H1 (cell line): ENCODE results near the gene MAGI1. TPM values are rescaled to one million over a fixed set of nuclear protein-coding genes. Genes with fewer than 3 reads are reported as not detected.

Experiments used
- CTCF ChIA-PET: fragments of 300-600 bp; sonication (Branson Sonifier 250); formaldehyde crosslinking; loops from one replicate; lab custom pipeline; 2021; ENCODE audit not compliant: partially characterized antibody; lab: Charles Lee
- POLR2A ChIA-PET: fragments of 300-600 bp; sonication (Branson Sonifier 250); formaldehyde crosslinking; loops from one replicate; lab custom pipeline; 2021; ENCODE audit warnings: inconsistent platforms; ENCODE audit not compliant: partially characterized antibody; lab: Charles Lee
- DNase-seq, 2 experiments: peaks; one replicate each; pipeline versions ENCODE4 v3.0.0 to v3.0.0-alpha.2; 2010 to 2022; ENCODE audit warnings: low spot score in 2 of 2, low read depth in 1 of 2, mixed read lengths in 1 of 2
- FAIRE-seq: peaks from 2 replicates; lab custom pipeline; 2011; peaks lifted over from hg19 to GRCh38; lab: Jason Lieb, UNC
- H2AFZ ChIP-seq: 2 replicates; pipeline ENCODE4 v1.8.1; 2012; ENCODE audit warnings: low read length, inconsistent platforms
- H2AK5ac ChIP-seq: 2 replicates; pipeline ENCODE4 v1.6.1; 2013; ENCODE audit warnings: low read depth, low read length
- H2BK120ac ChIP-seq: replicated peaks from 2 replicates; pipeline ENCODE3; 2013; ENCODE audit warnings: low read depth, low read length, inconsistent platforms
- H2BK12ac ChIP-seq: 2 replicates; pipeline ENCODE4 v1.6.1; 2013; ENCODE audit warnings: low read depth, low read length
- H2BK15ac ChIP-seq: 2 replicates; pipeline ENCODE4 v1.6.1; 2013; ENCODE audit warnings: low read length
- H2BK20ac ChIP-seq: 2 replicates; pipeline ENCODE4 v1.6.1; 2013; ENCODE audit warnings: low read length
- H2BK5ac ChIP-seq: 2 replicates; pipeline ENCODE4 v1.6.1; 2013; ENCODE audit warnings: low read depth, low read length
- H3K14ac ChIP-seq: 2 replicates; pipeline ENCODE4 v1.6.1; 2013; ENCODE audit warnings: inconsistent platforms; ENCODE audit not compliant: insufficient read length
- H3K18ac ChIP-seq: 2 replicates; pipeline ENCODE4 v1.6.1; 2013; ENCODE audit warnings: low read length; ENCODE audit errors: extremely low read depth
- H3K23ac ChIP-seq: 2 replicates; pipeline ENCODE4 v1.6.1; 2013; ENCODE audit warnings: inconsistent platforms; ENCODE audit not compliant: insufficient read length
- H3K23me2 ChIP-seq: 2 replicates; pipeline ENCODE4 v1.6.1; 2013; ENCODE audit warnings: low read depth, low read length
- H3K27ac ChIP-seq: 2 replicates; pipeline ENCODE4 v1.6.1; 2011; ENCODE audit warnings: low read depth, low read length, inconsistent platforms
- H3K27me3 ChIP-seq, 4 experiments: replicated peaks in 1 of 4; 1 replicate in 1 of 4; 2 replicates in 3 of 4; pipeline versions ENCODE4 v1.6.1 to v1.8.1; 2011 to 2013; ENCODE audit warnings: low read length in 3 of 4, mild to moderate bottlenecking in 3 of 4, inconsistent platforms in 2 of 4, mixed read lengths in 2 of 4, moderate library complexity in 1 of 4; ENCODE audit not compliant: control insufficient read depth in 3 of 4, insufficient read depth in 3 of 4; ENCODE audit errors: extremely low read depth in 1 of 4
- H3K36me3 ChIP-seq, 4 experiments: 2 replicates each; pipeline versions ENCODE4 v1.6.1 to v1.8.1; 2011 to 2013; ENCODE audit warnings: mild to moderate bottlenecking in 4 of 4, low read length in 3 of 4, moderate library complexity in 2 of 4, control low read depth in 1 of 4, inconsistent platforms in 1 of 4; ENCODE audit not compliant: insufficient read depth in 4 of 4, control insufficient read depth in 2 of 4
- H3K4ac ChIP-seq: replicated peaks from 2 replicates; pipeline ENCODE3; 2013; ENCODE audit warnings: low read length, low read depth, mixed read lengths, inconsistent platforms; ENCODE audit not compliant: insufficient read length
- H3K4me1 ChIP-seq, 4 experiments: replicated peaks in 1 of 4; 1 replicate in 1 of 4; 2 replicates in 3 of 4; pipeline versions ENCODE4 v1.6.1 to v1.8.1; 2011 to 2013; ENCODE audit warnings: low read length in 3 of 4, inconsistent platforms in 2 of 4, mixed read lengths in 1 of 4; ENCODE audit not compliant: insufficient read depth in 4 of 4, control insufficient read depth in 3 of 4
- H3K4me2 ChIP-seq, 2 experiments: 2 replicates each; pipeline versions ENCODE4 v1.6.1 to v1.8.1; 2011 to 2013; ENCODE audit warnings: low read depth in 2 of 2, low read length in 2 of 2, control low read depth in 1 of 2, inconsistent platforms in 1 of 2, mild to moderate bottlenecking in 1 of 2; ENCODE audit not compliant: insufficient read depth in 1 of 2
- H3K4me3 ChIP-seq, 4 experiments: fragments of 200-600, 300-600 bp in 1 of 4; sonication (generic), shearing (Covaris generic), sonication (Bioruptor Twin) in 1 of 4; 2 replicates each; pipeline versions ENCODE4 v1.5.1 to v1.8.1; 2011 to 2016; ENCODE audit warnings: low read length in 4 of 4, low read depth in 3 of 4, control low read depth in 2 of 4, inconsistent platforms in 2 of 4, mild to moderate bottlenecking in 2 of 4, mixed read lengths in 1 of 4, moderate library complexity in 1 of 4; ENCODE audit not compliant: insufficient read depth in 2 of 4; ENCODE audit errors: extremely low read depth in 1 of 4
- H3K56ac ChIP-seq: replicated peaks from 2 replicates; pipeline ENCODE3; 2013; ENCODE audit warnings: low read depth, mild to moderate bottlenecking, mixed read lengths, low read length, inconsistent platforms; ENCODE audit not compliant: insufficient read length
- H3K79me1 ChIP-seq: 2 replicates; pipeline ENCODE4 v1.6.1; 2013; ENCODE audit warnings: low read depth, low read length, control low read depth
- H3K79me2 ChIP-seq, 2 experiments: 2 replicates each; pipeline versions ENCODE4 v1.6.1 to v1.8.1; 2012 to 2013; ENCODE audit warnings: low read length in 2 of 2, mild to moderate bottlenecking in 2 of 2, inconsistent platforms in 1 of 2; ENCODE audit not compliant: insufficient read depth in 2 of 2, control insufficient read depth in 1 of 2
- H3K9ac ChIP-seq, 4 experiments: replicated peaks in 1 of 4; 1 replicate in 1 of 4; 2 replicates in 3 of 4; pipeline versions ENCODE4 v1.6.1 to v1.8.1; 2011 to 2013; ENCODE audit warnings: low read depth in 3 of 4, low read length in 3 of 4, control low read depth in 2 of 4, mild to moderate bottlenecking in 2 of 4, moderate library complexity in 2 of 4, inconsistent platforms in 1 of 4; ENCODE audit errors: extremely low read depth in 1 of 4
- H3K9me3 ChIP-seq, 2 experiments: 2 replicates each; pipeline versions ENCODE4 v1.6.1 to v1.8.1; 2012 to 2013; ENCODE audit warnings: mild to moderate bottlenecking in 2 of 2, moderate library complexity in 2 of 2, control low read depth in 1 of 2, inconsistent platforms in 1 of 2, low read depth in 1 of 2, low read length in 1 of 2, mixed read lengths in 1 of 2; ENCODE audit not compliant: insufficient read depth in 2 of 2
- H4K20me1 ChIP-seq, 2 experiments: replicated peaks in 1 of 2; 2 replicates each; pipeline versions ENCODE3 to v1.8.1; 2011 to 2013; ENCODE audit warnings: inconsistent platforms in 2 of 2, low read length in 2 of 2, mild to moderate bottlenecking in 1 of 2; ENCODE audit not compliant: insufficient read depth in 2 of 2, control insufficient read depth in 1 of 2
- H4K5ac ChIP-seq: 2 replicates; pipeline ENCODE4 v1.6.1; 2013; ENCODE audit warnings: low read length, low read depth, mixed read lengths, inconsistent platforms; ENCODE audit not compliant: insufficient read length
- H4K8ac ChIP-seq: 2 replicates; pipeline ENCODE4 v1.8.0; 2013; ENCODE audit warnings: mild to moderate bottlenecking, moderate library complexity, low read length, inconsistent platforms; ENCODE audit not compliant: insufficient read depth; ENCODE audit errors: extremely low read depth
- H4K91ac ChIP-seq: replicated peaks from 2 replicates; pipeline ENCODE3; 2013; ENCODE audit warnings: low read length, mixed read lengths, inconsistent platforms; ENCODE audit not compliant: insufficient read length
- SIX5 ChIP-seq: IDR thresholded peaks from 2 replicates; pipeline ENCODE4 v1.6.1; 2011; ENCODE audit warnings: mild to moderate bottlenecking, low read depth, low read length
- TEAD4 ChIP-seq: IDR thresholded peaks from 2 replicates; pipeline ENCODE4 v1.6.1; 2012; ENCODE audit warnings: low read depth, low read length, inconsistent platforms, mixed read lengths
- WGBS, 2 experiments: shearing (Covaris generic) in 1 of 2; methylation state at CpG; one replicate each; pipeline versions ENCODE4 v1.1.6 to v1.1.7; 2013 to 2015; ENCODE audit warnings: low lambda C conversion rate in 2 of 2, mixed read lengths in 2 of 2, inconsistent platforms in 1 of 2, low coverage in 1 of 2, missing lambda C conversion rate in 1 of 2; ENCODE audit not compliant: insufficient replicate concordance in 2 of 2, insufficient coverage in 1 of 2, insufficient read length in 1 of 2; ENCODE audit errors: extremely low coverage in 1 of 2, missing lambda C conversion rate in 1 of 2; 5-methylcytosine and 5-hydroxymethylcytosine counted together
- polyA plus RNA-seq, 7 experiments: library from polyadenylated mRNA; depleted of rRNA in 3 of 7; stranded (reverse) in 5 of 7; unstranded in 2 of 7; fragments of >200 nt in 5 of 7; fragments of 200-250 nt in 2 of 7; gene quantifications; 1 replicate in 5 of 7; 2 replicates in 1 of 7; 4 replicates in 1 of 7; pipeline versions ENCODE4 v1.2.1 to v1.2.3, GENCODE V29; 2011 to 2013; ENCODE audit warnings: missing spikeins in 2 of 7, mixed read lengths in 2 of 7
- total RNA-seq: library from RNA; stranded (reverse); fragmentation: NEBNext Ultra II Directional; extraction: Animal tissue kit (Norgen Biotek cat#: 25700); gene quantifications from 2 replicates; pipeline ENCODE4 v1.2.1, GENCODE V29; 2021

MAGI1 gene
- total and polyA plus RNA-seq, 2 of the 8 experiments (the other 6 are each of a cell fraction or from before 2014, with no cell fraction given), result 19.8 to 78.0 TPM

DNA sequence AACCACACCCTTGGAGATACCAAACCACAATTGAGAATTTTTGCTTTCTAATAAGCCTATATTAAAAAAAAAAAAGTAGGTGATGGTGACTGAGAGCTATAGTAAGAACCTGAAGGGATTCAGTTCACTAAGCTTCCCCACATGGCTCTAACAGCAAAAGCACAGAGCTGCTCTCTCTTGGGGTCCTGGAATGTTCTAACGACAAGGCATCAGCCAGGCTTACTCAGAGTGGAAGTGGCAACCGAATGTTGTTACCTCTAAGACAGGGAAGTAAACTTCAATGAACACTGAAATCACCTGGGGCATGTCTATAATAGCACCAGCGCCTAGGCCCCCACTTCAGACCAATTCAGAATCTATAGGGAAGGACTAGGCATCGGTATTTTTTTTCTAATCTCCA lies 397.7 kb downstream of the MAGI1 start:
- H3K79me1 ChIP-seq, result peaks cover 2% of the 10 kb centered on the region; the same call in 1 of the 2 replicates
- no peaks in the 10 kb centered on the region for H3K36me3 ChIP-seq
- peaks cover 0 to 10% of the 10 kb centered on the region in 2 experiments; a peak in 2 of 4 replicates for H3K79me2 ChIP-seq
- H3K56ac ChIP-seq, result no peak overlapping the region
- ChIA-PET CTCF (interaction anchor here (1.4 to 4.5 kb wide), 2 partner anchors 18 to 32 kb away, joined by 3 to 26 read pairs; no protein-coding TSS in a partner anchor), POLR2A (no interaction called here)
- no peak overlapping the region for H3K4me2 ChIP-seq
- no peak overlapping the region for H3K4me3 ChIP-seq
- H4K5ac ChIP-seq, result no peak overlapping the region
- no peaks in the 10 kb centered on the region for H3K27me3 ChIP-seq
- no peak overlapping the region for H3K18ac ChIP-seq
- no peak overlapping the region for H2AFZ ChIP-seq
- H2BK15ac ChIP-seq, result no peak overlapping the region
- no peak overlapping the region for H4K91ac ChIP-seq
- 0 out of 7 replicates have a peak, but pooled peaks cover 0 to 3% (median 0%) of the 10 kb centered on the region in 4 experiments for H3K4me1 ChIP-seq
- TF ChIP-seq TEAD4 (peak; percentile 90), SIX5 (no peak)
- H2BK12ac ChIP-seq, result no peak overlapping the region
- no peak for DNase-seq
- no peak overlapping the region for H3K23ac ChIP-seq
- no peak overlapping the region for H2AK5ac ChIP-seq
- whole genome bisulfite sequencing, 2 experiments, result 57% methylated on average over 4 of the region's 4 CpGs; no CpG with 5 or more reads in 1 of the 2 experiments
- no peaks in the 10 kb centered on the region; the same call in 1 of the 2 replicates for H3K23me2 ChIP-seq
- H2BK20ac ChIP-seq, result no peak overlapping the region
- no peaks in the 10 kb centered on the region for H4K20me1 ChIP-seq
- no peak overlapping the region for H4K8ac ChIP-seq
- no peak overlapping the region for H3K9ac ChIP-seq
- peak; percentile 83 for FAIRE-seq
- no peak overlapping the region for H3K14ac ChIP-seq
- H3K27ac ChIP-seq, result no peak overlapping the region
- H3K4ac ChIP-seq, result no peak overlapping the region
- no peaks in the 10 kb centered on the region for H3K9me3 ChIP-seq
- H2BK120ac ChIP-seq, result no peak overlapping the region
- no peak overlapping the region for H2BK5ac ChIP-seq
